Measurements from ENCODE around the gene PPP2R2C. TPM values are rescaled to one million over a fixed set of nuclear protein-coding genes. Genes with fewer than 3 reads are reported as not detected.

The PPP2R2C gene
- total RNA-seq, 2 donors from 2014 or later, result 0.66 to 0.78 TPM

DNA sequence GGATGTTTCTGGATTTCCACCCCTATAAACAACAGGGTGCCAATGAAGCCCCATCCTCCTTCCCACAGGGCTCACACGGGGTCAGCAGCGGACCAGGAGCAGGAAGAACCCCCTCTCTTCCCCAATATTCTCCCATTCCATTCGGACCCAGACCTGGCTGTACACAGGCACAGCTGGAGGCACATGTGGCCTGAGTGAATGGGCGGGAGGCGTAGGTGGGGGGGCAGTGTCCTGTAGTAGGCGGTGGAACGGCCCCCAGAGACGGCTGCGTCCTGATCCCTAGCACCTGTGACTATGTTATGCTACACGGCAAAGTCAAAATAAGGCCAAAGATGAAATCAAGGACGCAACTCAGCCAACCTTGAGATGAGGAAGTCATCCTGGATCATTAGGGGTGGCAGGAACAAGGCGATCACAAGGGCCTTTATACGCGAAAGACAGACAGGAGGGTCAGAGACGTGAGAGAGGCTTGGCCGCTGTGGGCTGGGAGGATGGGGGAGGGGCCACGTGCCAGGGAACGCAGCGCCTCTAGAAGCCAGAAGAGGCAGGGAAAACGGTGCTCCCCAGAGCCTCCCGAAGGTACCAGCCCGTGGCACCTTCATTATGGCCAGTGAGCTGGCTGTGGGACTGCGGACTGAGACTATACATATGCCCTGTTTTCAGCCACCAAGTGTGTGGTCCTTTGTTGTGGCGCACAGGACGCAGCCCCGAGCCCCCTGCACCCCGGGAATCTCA, 127.2 kb downstream of the PPP2R2C start:
- no peak for TF ChIP-seq POLR2A (IDR thresholded peaks at IDR 0.05)
- TF ChIP-seq, protein P1, sequence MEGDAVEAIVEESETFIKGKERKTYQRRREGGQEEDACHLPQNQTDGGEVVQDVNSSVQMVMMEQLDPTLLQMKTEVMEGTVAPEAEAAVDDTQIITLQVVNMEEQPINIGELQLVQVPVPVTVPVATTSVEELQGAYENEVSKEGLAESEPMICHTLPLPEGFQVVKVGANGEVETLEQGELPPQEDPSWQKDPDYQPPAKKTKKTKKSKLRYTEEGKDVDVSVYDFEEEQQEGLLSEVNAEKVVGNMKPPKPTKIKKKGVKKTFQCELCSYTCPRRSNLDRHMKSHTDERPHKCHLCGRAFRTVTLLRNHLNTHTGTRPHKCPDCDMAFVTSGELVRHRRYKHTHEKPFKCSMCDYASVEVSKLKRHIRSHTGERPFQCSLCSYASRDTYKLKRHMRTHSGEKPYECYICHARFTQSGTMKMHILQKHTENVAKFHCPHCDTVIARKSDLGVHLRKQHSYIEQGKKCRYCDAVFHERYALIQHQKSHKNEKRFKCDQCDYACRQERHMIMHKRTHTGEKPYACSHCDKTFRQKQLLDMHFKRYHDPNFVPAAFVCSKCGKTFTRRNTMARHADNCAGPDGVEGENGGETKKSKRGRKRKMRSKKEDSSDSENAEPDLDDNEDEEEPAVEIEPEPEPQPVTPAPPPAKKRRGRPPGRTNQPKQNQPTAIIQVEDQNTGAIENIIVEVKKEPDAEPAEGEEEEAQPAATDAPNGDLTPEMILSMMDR (IDR thresholded peaks at IDR 0.05), result no peak
- Histone ChIP-seq H3K9me3 (no peaks in the 10 kb centered on the region), H3K27ac (no peak overlapping the region), H3K27me3 (no peaks in the 10 kb centered on the region), H3K36me3 (replicated peaks in 1 of 2; ENCODE audit: insufficient read depth in 1 of 2, low read depth in 2 of 2) (no peaks in the 10 kb centered on the region), H3K4me1 (no peaks in the 10 kb centered on the region), H3K4me3 (no peak overlapping the region)
- ATAC-seq (no peak), DNase-seq (no peak)
- intact Hi-C loops (cut with DNase I), result no loop called here
- WGBS, 2 donors, result 62 to 68% methylated on average over 20 to 27 of the region's 27 CpGs

DNA sequence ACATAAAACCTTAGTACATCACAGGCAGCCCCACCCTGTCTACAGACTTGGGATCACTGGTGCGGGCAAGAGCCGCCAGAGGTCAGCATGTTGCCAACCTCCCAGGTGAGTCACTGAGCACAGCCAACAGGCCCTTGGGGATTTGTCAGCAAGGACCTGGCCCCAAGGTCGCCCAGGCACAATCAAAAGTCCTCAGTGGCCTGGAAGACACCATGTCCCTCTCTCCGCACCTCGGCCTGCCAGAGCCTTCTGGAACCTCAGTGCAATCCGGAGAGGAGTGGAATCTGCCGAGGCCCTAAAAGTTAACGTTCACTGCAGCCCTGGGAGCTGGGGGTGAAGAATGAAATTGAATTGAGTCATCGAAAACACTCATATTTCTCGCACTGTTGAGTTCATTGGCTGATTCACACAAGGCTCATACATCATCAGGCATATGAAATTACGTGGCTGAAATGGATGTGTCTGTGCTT, 128.4 kb downstream of the PPP2R2C start:
- 58 to 59% methylated on average over 9 to 11 of the region's 11 CpGs for WGBS, 2 donors
- Histone ChIP-seq H3K36me3 (replicated peaks in 1 of 2; ENCODE audit: insufficient read depth in 1 of 2, low read depth in 2 of 2) (no peaks in the 10 kb centered on the region), H3K9me3 (no peaks in the 10 kb centered on the region), H3K27me3 (no peaks in the 10 kb centered on the region), H3K4me3 (no peak overlapping the region), H3K27ac (no peak overlapping the region), H3K4me1 (no peaks in the 10 kb centered on the region)
- peak; percentile 30 for ATAC-seq
- no peak for TF ChIP-seq POLR2A (IDR thresholded peaks at IDR 0.05)
- TF ChIP-seq, protein P1 (IDR thresholded peaks at IDR 0.05), result peak in 1 of 7 experiments; percentile 10
- intact Hi-C loops (cut with DNase I), result no loop called here
- DNase-seq, result peak in 3 of 4 donors; percentile 41 to 63 (median 46)

DNA sequence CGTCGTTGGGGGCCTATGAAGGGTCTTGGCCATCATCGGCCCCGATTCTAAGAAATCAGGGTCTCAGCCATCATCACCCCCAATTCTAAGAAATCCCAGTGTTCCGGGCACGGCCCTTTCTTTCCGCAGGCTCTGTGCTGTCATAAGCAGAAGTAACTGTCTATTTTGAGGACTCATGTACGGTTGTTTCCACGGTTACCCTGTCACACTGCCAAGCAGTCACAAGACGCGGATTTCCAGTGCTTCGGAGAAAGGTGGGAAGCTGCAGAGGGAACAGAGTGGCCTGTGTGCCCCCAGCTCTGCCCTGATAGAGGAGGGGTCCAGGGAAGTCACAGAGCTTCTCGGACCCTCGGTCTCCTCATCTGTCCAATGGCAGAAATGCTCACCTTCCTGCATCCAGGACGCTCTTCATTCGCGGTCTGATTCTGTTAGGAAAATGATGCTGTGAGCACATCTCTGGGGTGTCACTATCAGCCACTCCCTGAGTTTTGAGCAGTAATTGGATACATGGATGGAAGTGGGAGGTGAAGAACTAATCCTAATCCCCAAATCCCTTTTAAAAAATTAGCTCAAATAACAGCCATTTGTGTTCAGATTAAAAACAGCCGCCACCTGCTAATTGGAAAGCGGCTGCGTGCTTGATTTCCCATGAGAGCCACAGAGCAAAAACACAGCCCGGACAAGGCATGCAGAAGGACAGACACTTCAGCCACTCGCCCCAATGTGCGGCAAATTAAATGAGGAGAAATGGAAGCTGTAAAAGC, 129.7 kb downstream of the PPP2R2C start:
- DNase-seq (peak in 2 of 4 donors; percentile 24 to 47), ATAC-seq (no peak)
- H3K27me3 ChIP-seq, result no peaks in the 10 kb centered on the region
- TF ChIP-seq, protein P1 (IDR thresholded peaks at IDR 0.05), result no peak
- no peak for TF ChIP-seq POLR2A (IDR thresholded peaks at IDR 0.05)
- no peaks in the 10 kb centered on the region for H3K9me3 ChIP-seq
- peaks cover 3% of the 10 kb centered on the region for H3K4me1 ChIP-seq
- intact Hi-C loops (cut with DNase I), result no loop called here
- no peak overlapping the region for H3K27ac ChIP-seq
- no peaks in the 10 kb centered on the region for H3K36me3 ChIP-seq (replicated peaks in 1 of 2; ENCODE audit: insufficient read depth in 1 of 2, low read depth in 2 of 2)
- WGBS, 2 donors, result 66 to 80% methylated on average over 17 to 23 of the region's 23 CpGs
- no peak overlapping the region for H3K4me3 ChIP-seq

DNA sequence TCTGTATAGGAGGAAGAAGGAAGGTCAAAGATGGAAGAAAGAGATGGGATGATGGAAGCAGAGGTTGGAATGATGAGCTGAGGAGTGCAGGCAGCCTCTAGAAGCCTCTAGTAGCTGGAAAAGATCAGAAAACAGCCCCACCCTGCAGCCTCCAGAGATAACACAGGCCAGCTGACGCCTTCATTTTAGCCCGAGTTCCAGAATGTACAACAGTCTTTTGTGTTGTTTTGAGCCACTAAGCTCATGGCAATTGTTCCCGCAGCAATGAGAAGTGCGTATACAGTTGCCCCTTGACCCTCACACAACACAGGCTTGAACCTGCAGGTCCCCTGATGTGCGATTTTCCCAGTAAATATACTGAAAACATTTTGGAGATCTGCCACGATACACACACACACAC, 130.7 kb downstream of the PPP2R2C start:
- Histone ChIP-seq H3K36me3 (replicated peaks in 1 of 2; ENCODE audit: insufficient read depth in 1 of 2, low read depth in 2 of 2) (no peaks in the 10 kb centered on the region), H3K27ac (no peak overlapping the region), H3K4me1 (peaks cover 9% of the 10 kb centered on the region), H3K9me3 (no peaks in the 10 kb centered on the region), H3K27me3 (no peaks in the 10 kb centered on the region), H3K4me3 (no peak overlapping the region)
- DNase-seq (no peak), ATAC-seq (no peak)
- WGBS, 2 donors, result 60 to 71% methylated on average over 6 of the region's 6 CpGs
- TF ChIP-seq, protein P1 (IDR thresholded peaks at IDR 0.05), result no peak
- no peak for TF ChIP-seq POLR2A (IDR thresholded peaks at IDR 0.05)
- intact Hi-C loops (cut with DNase I), result no loop called here

Data from body of pancreas (tissue), 4 donors.